ENCODE results near the gene RMC1.
"Not testable (repeated sequence)": the region's sequence is repeated elsewhere in the genome, so short reads cannot be mapped to it uniquely, and the experiment has no call there.

RMC1 gene

DNA sequence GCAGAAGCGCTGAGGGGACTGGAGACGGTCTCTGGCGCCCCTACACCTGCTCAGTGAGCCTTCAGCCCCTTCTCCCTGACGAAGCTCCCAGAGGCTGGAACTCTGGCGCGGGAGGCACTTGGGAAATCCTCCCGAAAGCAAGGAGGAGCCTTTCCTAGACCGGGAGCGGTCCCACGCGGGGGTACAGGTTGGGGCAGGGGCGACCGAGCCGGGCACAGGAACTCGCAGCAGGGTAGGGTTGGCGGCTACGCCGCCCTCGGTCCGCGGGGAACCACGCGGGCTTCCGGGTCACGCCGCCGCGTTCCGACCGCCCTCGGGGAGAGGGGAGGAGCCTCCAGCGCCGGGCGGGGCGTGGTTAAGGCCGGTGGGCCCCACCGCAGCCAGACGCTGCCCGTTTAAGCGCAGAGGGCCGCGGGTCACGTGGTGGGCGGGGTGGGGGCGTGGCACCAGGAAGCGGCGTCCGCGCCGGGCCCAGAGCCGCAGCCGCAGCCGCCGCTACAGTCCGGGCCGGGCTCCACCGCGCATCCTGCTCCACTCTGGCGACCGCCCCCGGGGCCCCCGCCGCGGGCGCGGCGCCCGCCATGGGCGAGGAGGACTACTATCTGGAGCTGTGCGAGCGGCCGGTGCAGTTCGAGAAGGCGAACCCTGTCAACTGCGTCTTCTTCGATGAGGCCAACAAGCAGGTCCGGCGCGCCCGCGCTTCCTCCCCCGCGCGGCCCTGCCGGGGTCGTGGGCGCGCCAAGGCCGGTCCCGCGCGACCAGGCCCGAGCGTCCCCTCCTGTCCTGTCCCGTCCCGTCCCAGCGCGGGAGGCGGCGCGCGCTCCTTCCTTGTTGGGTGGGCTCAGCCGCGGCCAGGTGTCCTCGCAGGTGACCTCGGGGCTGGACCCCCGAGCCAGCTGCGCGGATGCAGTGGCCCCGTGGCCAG is at the start of gene RMC1:
Gene RMC1 (plus strand): TSS at position 474 of the 925 bp plus-strand sequence. CDS start 108 bp downstream, at position 582.
- DNase-seq (ENCODE audit: low read depth in 1 of 2, low spot score in 1 of 2), result peak; percentile 96 to 97

DNA sequence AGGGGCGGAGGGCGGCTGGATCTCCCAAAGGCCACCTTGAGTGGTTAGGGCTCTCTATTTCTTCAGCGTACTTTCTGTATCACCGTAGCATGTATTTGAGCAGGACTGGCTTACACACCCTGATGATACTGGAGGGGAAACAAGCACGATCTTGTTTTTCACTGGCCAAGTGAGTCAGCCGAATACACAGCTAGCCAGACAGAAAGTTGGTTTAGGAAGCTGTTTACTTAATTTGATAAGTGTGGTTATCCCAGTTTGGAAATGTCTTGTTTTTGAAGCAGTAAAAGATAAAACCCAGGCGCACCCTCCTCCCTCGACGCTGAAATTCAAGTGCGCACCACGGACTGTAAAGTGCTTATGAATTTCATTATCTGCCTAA is 49.6 kb upstream of the RMC1 start:
- DNase-seq (ENCODE audit: low read depth in 1 of 2, low spot score in 1 of 2), result peak in 1 of 2 donors; percentile 2

DNA sequence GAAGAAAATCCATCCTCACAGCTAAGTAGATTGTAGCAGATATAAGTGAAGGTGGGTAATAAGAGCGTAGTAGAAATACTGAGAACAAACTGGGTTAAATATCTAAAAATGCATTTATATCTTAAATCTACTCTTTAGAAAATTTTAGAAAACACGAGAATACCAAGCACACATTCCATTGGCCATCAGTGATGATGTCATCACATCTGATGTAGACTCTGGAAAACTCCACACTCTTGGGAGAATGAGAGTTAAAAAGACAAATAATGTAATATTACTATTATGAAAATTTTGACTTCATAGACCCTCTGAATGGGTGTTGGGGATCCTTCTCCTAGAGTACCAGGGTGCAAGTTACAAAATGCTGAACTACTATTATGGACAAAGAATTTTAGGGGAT is 46.5 kb upstream of the RMC1 start:
- no peak for DNase-seq (ENCODE audit: low read depth in 1 of 2, low spot score in 1 of 2)

DNA sequence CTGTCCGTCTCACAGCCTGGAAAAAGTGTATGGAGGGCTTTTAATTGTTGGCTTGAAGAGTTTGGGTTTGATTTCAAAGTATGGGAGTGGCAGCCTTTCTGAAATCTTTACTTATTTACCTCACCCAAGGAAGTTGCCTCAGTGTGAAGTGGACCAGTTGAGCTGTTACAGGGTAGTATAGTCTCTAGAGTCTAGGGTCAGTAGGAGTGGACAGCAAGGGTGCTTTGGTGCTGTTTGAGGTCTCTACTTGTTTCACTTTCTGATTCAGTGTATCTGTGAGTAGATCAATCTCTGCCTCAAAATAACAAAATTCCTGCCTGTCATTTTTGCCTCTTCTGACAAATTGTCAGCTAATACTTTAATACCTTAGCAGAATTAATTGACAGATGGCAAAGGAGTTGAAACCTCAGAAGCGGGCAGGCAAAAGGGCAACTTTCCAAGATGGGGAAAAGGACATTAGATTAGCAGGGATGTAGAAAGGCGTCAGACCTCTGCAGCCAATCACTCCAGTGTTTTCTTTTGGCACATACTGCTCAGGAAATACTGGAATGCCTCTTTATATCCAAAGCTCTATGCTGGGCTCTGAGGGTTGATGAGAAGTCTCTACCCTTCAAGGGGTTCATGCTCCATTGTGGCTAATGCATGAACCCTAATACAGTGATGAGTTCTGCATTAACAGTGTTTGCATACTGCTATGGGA is 44.3 kb upstream of the RMC1 start:
- DNase-seq (ENCODE audit: low read depth in 1 of 2, low spot score in 1 of 2), result no peak

DNA sequence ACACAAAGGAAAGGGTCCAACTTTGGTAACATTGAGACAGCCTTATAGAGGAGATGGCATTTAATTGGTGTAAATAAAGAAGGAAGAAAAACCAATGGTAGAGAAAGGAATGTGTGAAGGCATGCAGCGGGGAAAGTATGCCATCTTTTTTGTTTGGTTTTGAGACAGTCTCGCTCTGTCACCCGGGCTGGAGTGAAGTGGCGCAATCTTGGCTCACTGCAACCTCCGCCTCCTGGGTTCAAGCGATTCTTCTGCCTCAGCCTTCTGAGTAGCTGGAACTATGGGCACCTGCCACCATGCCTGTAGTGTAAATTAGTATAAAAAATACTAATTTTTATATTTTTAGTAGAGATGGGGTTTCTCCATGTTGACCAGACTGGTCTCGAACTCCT is 43.8 kb upstream of the RMC1 start:
- DNase-seq (ENCODE audit: low read depth in 1 of 2, low spot score in 1 of 2), result no peak

DNA sequence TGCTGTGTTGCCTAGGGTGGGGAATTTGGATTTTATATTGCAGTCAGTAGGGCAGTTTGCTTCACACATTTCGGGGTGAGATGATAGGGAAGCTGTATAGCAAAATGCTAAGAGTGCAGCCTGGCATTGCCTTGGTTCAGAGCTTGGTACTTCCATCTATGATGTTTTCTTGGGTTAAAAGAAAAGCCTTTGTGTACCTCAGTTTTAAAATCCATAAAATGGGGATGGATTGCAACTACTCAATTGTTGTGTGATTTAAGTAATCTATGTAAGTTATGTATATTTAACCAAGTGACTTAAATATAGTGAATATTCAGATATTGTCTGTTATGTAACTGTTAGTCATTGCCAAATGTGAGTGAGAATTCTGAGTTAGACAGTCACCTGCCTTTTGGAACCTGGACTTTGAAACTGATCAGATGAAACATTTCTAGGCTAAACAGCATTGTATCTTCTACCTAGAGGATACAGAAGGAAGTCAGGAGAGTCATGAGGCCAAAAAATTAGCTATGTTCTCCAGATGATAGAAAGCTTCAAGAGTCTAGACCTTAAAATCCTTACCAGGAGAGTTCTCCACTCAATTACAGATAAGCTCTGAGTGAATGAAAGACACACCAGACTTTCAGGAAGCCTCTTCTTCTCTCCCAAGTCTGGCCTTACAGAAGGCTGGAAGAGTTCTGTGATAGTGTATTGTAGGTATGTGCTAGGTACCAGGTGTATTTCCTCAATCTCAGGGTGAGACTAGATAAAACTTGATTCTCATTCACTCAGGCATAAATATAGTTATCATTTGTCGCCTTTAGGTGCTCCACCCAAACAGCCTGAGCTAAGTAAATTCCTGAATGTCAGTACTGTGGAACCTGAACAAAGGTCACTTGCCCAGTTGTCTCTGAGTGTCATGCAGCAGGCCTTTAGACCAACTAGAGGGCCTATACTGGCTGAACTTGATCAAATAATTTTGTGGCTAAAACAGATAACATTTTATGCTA is 42.7 kb upstream of the RMC1 start:
- DNase-seq (ENCODE audit: low read depth in 1 of 2, low spot score in 1 of 2), result no peak

DNA sequence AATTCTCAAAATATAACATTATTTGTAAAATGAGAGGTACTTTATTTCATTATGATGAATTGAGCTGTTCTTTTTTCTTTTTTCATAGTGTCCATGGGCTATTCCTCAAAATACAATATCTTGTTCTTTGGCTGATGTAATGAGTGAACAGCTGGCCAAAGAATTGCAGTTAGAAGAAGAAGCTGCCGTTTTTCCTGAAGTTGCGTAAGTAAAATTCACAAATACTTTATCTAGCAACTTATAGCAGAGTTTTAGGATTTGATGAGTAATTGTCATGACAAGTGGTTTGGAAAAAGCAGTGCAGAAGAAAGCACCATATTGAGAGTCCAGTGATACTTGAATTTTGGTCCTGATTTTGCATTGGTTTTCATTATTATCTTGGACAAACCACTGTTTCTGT is 40.4 kb upstream of the RMC1 start:
- no peak for DNase-seq (ENCODE audit: low read depth in 1 of 2, low spot score in 1 of 2)

DNA sequence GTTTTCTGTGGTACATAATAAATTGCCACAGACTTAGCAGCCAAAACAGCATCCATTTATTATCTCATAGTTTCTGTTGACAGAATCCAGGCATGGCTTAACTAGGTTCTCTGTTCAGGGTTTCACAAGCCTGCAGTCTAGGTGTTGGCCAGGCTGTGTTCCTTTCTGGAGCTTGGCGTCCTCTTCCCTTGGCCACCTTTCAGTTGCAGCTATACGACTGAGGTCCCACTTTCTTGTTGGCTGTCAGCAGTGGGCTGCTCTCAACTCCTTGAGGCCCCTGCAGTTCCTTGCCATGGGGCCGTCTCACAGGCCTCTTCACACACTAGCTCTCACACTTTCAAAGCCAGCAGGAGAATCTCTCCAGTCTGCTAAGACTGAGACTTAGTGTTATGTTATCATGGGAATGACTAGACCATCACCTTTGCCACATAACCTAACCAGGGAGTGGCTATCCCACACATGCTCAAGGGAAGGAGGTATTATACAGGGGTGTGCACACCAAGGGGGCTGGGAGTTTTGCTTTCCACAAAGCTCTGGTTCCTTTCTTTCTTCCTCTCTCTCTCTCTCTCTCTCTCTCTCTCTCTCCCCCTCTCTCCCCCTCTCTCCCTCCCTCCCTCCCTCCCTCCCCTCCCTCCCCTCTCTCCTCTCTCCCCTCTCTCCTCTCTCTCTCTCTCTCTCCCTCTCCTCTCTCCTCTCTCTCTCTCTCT is 34.4 kb upstream of the RMC1 start:
- no peak for DNase-seq (ENCODE audit: low read depth in 1 of 2, low spot score in 1 of 2)

DNA sequence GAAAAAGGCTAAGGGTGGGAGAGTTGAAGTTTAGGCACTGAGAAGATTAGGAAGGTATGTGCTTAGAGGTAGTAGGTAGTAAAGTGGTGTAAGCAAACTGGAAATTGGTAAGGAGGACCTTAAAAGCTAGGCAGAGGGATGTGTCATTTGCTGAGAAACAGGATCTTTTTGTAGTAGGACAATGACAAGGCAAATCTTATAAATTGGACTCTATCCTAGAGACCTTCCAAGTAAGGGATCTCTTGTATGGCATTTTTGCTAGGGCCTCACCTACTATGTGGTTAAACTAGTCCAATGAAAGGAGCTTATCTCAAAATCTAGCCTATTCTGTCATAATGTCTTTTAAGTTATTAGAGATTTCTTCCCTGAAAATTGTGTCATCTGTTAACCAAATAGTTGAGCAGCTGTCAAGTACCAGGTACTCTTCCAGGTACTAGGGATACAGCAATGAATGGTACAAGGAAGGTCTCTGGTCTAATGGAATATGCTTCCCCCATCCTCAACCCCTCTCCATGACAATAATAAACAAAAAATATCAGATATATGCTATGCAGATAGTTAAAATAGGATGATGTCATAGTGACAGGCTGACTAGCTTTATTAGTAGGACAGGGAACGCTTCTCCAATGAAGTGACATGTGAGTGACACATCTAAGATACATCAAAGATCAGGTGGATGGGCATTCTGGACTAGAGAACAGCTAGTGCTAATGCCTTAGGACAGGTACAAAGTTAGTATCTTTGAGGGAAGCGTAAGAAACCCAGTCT is 32.5 kb upstream of the RMC1 start:
- no peak for DNase-seq (ENCODE audit: low read depth in 1 of 2, low spot score in 1 of 2)

DNA sequence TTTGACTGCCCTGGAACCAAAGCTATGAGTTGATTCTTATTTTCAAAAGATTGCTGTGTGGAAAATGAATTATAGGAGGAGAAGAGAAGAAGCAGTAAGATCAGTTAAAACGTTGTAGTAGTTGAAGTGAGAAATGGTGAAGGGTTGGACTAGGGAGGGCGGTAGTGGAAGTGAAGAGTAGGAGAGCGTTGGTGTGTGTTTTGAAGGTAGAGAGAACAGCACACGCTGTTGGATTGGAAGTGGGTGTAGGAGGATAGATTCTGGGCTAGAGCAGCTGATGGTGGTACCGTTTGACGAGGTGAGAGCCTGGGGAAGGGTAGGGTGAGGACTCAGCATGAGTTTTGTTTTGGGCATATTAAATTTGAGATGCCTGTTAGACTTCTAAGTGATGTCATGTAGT is 31.8 kb upstream of the RMC1 start:
- no peak for DNase-seq (ENCODE audit: low read depth in 1 of 2, low spot score in 1 of 2)

DNA sequence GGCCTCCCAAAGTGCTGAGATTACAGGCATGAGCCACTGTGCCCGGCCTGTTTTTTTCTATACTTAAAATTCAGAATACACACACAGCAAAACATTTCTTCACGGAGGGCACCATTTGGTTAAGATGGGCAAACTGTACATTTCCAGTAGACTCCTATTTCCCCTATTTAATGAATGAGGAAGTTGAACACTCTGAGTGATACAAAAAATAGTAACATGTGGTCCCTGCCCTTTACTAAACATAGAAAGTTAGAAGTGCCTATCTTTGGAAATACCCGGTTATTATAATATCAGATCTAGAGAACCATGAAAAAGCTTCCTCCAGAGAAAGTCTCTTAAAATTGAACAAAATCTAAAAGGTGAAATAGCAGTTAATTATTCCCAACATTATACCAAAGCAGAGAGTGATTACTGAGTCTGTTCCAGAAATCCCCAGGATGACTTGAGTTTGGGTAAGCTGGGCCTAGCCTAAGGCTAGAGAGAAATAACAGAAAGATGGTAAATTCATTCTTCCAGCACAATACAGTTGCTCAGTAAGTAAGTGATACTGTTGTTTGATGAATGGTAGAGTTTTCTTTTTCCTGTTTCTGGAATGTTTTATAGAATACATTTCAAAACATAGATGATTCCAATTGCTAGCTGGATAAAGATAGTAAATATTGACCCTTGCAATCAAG is 23.3 kb upstream of the RMC1 start:
- DNase-seq (ENCODE audit: low read depth in 1 of 2, low spot score in 1 of 2), result no peak

DNA sequence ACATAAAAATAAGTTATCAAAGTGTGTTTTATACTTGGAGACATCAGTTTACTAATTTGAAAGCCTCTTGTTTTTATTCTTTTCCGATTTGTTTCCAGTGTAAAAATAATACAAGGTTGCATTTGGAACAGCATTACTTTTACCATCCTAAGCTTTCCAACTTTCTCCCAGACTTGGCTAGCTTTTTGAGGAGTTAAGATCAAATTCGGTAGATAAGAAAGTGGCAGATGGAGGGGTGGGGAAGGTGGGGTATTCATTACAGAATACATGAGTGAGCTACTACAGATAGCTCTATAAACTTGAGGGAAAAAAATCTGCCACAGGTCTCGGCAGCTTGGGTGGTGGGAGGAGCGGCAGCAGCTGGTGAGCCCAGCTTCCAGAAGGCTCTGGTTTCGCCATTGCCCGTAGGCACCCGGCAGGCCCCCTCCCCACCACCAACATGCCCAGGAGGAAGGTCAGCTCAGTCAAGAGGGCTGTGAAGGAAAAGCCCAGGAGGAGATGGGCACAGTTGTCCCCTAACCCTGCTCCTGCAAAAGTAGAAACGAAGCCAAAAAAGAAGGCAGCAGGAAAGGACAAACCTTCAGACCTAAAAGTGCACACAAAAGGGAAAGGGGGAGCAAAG is 18.6 kb upstream of the RMC1 start:
- no peak for DNase-seq (ENCODE audit: low read depth in 1 of 2, low spot score in 1 of 2)

DNA sequence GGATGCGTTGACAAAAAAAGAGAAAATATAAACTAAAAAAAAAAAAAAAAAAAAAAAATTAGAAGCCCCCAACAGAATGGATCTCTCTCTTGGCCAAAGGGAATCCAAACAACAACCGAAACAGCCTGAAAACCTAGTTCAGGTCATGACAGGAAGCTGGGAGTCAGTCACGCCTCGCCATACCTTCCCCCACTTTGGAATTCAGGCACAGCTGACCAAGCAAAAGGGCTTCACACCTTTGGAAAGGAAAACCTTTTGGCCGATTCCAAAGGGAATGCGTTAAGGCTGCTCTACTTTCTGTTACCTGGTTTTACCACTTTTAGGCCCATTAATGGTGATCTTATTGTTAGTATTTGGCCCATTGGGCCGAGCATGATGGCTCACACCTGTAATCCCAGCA is 17.9 kb upstream of the RMC1 start:
- DNase-seq (ENCODE audit: low read depth in 1 of 2, low spot score in 1 of 2), result no peak

DNA sequence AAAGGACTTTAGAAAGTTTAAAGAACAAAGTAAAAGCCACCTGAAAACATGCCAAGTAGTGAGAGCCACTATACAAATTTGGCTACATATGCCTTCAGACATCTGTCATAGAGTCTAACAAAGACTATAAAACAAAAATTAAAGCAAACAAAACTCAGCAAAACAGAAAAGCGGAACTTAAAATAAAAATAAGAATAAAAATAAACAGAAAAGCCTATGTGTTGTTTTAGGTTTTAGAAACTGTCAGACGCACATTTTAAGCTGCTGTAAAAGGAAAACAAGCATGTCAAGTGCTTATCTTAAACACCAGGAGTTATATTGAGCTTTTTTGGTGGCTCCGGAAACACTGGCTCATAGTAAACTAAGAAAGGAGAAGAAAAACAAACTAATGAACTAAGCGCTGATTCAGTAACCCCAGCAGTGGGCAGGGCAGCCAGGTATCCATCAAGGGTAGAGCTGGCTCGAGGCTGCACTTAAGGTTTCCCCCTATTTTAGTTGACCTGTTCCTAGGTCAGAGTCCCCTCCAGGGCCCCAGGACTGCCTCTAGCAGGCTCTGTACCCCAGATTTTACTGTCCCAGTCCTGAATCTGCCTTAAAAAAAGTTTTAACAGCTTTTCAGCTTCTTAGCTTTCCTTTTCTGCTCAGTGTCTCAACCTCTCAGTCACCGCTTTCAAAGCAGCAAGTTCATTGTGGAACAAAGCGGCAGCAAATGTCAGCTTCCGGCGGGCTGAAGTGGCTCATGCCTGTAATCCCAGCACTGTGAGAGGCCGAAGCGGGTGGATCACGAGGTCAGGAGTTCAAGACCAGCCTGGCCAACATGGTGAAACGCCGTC is 15.4 kb upstream of the RMC1 start:
- DNase-seq (ENCODE audit: low read depth in 1 of 2, low spot score in 1 of 2), result peak in 1 of 2 donors; percentile 25

DNA sequence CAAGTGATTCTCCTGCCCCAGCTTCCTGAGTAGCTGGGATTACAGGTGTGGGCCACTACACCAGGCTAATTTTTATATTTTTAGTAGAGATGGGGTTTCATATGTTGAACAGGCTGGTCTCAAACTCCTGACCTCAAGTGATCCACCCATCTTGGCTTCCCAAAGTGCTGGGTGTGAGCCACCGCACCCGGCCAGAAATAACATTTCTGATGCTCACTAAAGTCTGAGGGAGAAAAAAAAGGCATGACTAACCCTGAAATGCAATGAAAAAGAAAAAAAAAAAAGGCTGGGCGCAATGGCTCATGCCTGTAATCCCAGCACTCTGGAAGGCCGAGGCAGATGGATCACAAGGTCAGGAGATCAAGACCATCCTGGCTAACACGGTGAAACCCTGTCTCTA is 13.7 kb upstream of the RMC1 start:
- not testable (repeated sequence) for DNase-seq (ENCODE audit: low read depth in 1 of 2, low spot score in 1 of 2)

DNA sequence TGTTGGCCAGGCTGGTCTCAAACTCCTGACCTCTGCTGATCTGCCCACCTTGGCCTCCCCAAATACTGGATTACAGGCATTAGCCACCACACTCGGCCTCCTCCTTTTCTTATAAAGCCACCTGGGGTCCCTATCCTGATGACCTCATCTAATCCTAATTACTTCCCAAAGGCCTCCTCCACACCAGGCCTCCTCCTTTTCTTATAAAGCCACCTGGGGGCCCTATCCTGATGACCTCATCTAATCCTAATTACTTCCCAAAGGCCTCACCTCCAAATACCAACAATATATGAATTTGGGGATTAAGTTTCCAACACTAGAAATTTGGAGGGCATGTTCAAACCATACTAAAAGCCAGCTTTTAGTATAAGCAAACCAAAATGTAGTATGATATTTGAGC is 9.7 kb upstream of the RMC1 start:
- DNase-seq (ENCODE audit: low read depth in 1 of 2, low spot score in 1 of 2), result no peak

DNA sequence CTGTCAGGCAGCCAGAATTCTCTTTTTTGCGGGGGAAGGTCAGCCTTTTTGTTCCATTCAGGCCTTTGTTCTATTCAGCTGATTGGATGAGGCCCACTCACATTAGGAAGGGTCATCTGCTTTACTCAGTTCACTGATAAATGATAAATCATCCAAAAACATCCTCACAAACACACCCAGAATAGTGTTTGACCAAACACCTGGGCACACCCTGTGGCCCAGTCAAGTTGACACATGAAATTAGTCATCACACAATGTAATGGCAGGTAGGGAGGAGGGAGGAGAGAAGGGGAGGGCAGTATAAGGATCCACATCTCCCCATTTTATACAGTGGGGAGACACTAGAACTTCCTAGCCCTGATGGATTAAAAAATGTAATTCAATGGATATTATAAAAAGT is 8.3 kb upstream of the RMC1 start:
- DNase-seq (ENCODE audit: low read depth in 1 of 2, low spot score in 1 of 2), result no peak
